Measurements from ENCODE around the gene CDH23. TPM values are rescaled to one million over a fixed set of nuclear protein-coding genes. Genes with fewer than 3 reads are reported as not detected.

The CDH23 gene
- total RNA-seq, 2 experiments from 2014 or later = 3.7 to 5.3 TPM

DNA sequence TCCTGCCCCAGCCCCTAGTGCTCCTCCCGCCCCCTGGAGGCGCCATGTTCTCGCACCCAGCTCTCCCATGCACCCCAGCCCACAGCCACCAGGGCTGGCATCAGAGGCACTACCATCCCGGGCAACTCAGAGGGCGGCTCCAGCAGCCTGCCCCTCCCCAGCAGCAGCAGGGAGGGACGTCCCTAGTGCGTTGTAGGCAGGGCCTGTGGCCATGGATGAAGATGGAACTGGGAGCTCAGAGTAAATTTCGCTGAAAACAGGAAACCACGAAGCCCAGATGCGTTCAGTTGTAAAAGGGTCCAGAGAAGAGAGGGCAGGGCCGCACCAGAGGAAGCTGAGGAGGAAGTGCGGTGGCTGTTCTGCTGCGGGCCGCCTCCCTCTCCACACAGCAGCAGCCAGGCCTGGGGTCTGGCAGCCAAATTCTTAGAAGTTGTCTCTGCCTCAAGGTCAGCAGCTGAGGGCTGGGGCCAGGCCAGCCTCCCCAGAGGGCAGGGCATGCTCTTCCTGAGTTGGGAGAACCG is 352.0 kb downstream of the CDH23 start:
- H3K36me3 Mint-ChIP-seq = peaks cover 24% of the 10 kb centered on the region
- peak; percentile 85 for DNase-seq

DNA sequence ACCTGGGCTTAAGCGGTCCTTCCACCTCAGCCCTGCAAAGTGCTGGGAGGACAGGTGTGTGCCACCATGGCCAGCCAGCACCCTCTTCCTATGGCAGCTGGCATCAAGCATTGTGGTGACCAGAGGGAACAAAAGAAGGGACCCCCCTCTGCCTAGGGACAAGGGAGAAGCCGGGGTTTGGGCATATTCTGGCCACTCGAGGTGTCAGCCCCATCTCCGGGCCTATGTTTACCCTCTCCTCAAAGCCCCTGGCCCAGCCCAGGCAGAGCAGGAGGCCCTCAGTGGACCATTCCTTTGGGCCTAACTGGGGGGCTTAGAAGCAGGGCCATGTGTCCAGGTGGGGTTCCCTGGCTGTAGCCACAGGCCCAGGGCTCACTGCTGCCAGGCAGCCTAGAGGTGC is 352.7 kb downstream of the CDH23 start:
- Mint-ChIP-seq H3K4me1 (peaks cover 93% of the 10 kb centered on the region), H3K27me3 (no peaks in the 10 kb centered on the region), H3K4me3 (peak overlapping the region; percentile 79), H3K9me3 (no peaks in the 10 kb centered on the region), H3K27ac (peak overlapping the region; percentile 97), H3K36me3 (peaks cover 30% of the 10 kb centered on the region)
- ATAC-seq (ENCODE audit: low read depth) = no peak
- POLR2A ChIA-PET = interaction anchor here (0.7 to 14.9 kb wide), 13 partner anchors 9 to 102 kb away, joined by 3 to 341 read pairs (median 5); partner anchors contain the start of genes PSAP and VSIR
- no peak for DNase-seq

More for the DNA sequence above, 352.0 kb downstream of the CDH23 start:
- H3K4me3 Mint-ChIP-seq = peak overlapping the region; percentile 79
- peak overlapping the region; percentile 97 for H3K27ac Mint-ChIP-seq
- no peaks in the 10 kb centered on the region for H3K9me3 Mint-ChIP-seq
- ATAC-seq (ENCODE audit: low read depth) = peak; percentile 83
- peaks cover 90% of the 10 kb centered on the region for H3K4me1 Mint-ChIP-seq
- POLR2A ChIA-PET = interaction anchor here (0.7 to 14.9 kb wide), 13 partner anchors 9 to 102 kb away, joined by 3 to 341 read pairs (median 5); partner anchors contain the start of genes PSAP and VSIR
- no peaks in the 10 kb centered on the region for H3K27me3 Mint-ChIP-seq

DNA sequence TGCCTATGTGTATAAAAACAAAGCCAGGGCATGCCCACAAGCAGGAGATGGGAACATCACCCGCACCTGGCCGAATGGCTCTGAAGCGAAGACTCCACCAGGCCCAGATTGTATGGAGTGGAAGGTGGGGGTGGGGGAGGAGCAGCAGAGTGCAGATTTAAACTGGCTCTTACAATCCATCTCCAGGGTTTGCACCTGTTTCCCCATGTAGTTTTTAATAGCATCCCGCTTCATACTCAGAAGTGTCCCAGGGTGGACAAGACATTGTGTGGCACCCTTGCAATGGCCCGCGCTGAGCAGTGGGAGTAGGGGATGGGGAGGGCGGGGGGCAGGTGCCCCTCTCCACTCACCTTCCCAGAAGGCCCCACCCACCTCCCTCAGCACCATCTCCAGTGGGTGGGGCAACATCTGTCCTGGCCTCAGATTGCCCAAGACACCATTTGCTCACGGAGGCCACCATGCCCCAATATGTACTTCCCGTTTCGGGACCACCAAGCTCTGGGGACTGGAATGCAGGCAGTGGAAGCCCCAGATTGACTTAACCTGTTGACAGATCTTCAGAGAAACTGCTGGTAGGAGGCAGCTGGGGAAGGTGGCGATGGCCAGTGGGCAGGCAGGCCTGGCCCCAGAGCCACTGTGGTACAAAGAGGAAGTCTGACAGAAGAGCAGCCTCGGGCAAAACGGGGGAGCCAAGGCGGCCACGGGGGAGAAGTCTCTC is 353.6 kb downstream of the CDH23 start:
- DNase-seq = peak; percentile 43
- Mint-ChIP-seq H3K4me3 (peak overlapping the region; percentile 79), H3K36me3 (peaks cover 32% of the 10 kb centered on the region), H3K27me3 (no peaks in the 10 kb centered on the region), H3K9me3 (no peaks in the 10 kb centered on the region), H3K4me1 (peaks cover 94% of the 10 kb centered on the region), H3K27ac (peak overlapping the region; percentile 97)
- POLR2A ChIA-PET = interaction anchor here (1.0 to 14.9 kb wide), 4 partner anchors 15 to 22 kb away, joined by 3 to 341 read pairs (median 63); partner anchors contain the start of gene VSIR
- ATAC-seq (ENCODE audit: low read depth) = no peak

DNA sequence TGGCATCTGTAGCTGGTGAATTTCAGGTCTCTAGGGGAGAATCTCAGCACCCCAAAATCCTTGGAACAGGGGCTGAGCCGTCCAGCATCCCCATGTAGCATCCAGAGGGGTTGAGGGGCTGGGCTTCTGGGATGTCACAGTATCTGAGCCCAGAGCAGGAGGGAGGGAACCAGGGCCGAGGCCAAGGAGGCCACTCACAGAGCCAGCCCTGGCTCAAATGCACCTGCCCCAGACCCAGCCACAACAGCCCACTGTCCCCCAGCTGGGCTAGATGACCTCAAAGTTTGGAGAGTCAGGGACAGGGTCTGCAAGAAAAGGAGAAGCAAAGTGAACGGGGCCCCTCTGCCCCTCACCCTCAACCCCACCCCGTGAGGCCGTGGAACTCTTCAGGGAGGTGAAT is 354.3 kb downstream of the CDH23 start:
- POLR2A ChIA-PET = interaction anchor here (0.9 to 14.9 kb wide), 4 partner anchors 9 to 22 kb away, joined by 3 to 341 read pairs (median 4); partner anchors contain the start of gene VSIR
- ATAC-seq (ENCODE audit: low read depth) (no peak), DNase-seq (no peak)
- Mint-ChIP-seq H3K4me1 (peaks cover 91% of the 10 kb centered on the region), H3K27me3 (no peaks in the 10 kb centered on the region), H3K27ac (peak overlapping the region; percentile 97), H3K9me3 (no peaks in the 10 kb centered on the region), H3K36me3 (peaks cover 33% of the 10 kb centered on the region), H3K4me3 (peak overlapping the region; percentile 79)

DNA sequence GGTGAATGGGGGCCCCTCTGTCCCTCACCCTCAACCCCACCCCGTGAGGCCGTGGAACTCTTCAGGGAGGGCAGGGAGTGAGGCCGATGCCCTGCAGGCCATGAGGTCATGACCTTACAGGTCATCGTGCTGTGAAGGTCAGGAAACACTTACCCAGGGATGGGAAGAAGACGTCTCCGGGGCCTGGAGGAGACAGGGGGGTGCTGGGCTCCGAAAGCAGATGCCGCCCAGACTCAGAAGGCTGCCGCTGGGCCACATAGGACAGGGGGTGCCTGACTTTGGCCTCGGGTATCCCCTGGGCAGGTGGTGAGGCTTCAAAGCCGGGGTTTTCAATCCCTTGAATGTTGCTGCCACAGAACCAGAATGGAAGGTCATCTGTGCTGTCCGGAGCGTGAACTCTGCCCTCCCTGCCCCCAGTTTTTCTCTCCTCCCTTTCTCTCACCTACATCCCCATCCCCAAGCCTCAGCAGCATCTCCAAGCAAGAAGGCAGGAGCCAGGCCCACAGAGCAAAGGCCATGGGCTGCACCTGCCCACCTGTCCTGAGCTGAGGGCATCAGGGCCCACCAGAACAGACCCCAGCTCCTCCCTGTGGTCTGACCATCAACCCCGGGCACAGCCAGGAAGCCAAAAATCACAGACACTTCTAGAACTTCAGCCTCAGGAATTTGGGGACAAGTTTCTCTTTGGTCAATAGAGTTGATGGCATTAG is 354.9 kb downstream of the CDH23 start:
- peaks cover 91% of the 10 kb centered on the region for H3K4me1 Mint-ChIP-seq
- H3K36me3 Mint-ChIP-seq = peaks cover 35% of the 10 kb centered on the region
- no peaks in the 10 kb centered on the region for H3K27me3 Mint-ChIP-seq
- peak overlapping the region; percentile 62 for H3K4me3 Mint-ChIP-seq
- H3K27ac Mint-ChIP-seq = peak overlapping the region; percentile 91
- POLR2A ChIA-PET = interaction anchor here (0.9 to 14.9 kb wide), 8 partner anchors 9 to 61 kb away, joined by 3 to 341 read pairs (median 4); partner anchors contain the start of gene VSIR
- no peaks in the 10 kb centered on the region for H3K9me3 Mint-ChIP-seq
- ATAC-seq (ENCODE audit: low read depth) = no peak
- DNase-seq = no peak

DNA sequence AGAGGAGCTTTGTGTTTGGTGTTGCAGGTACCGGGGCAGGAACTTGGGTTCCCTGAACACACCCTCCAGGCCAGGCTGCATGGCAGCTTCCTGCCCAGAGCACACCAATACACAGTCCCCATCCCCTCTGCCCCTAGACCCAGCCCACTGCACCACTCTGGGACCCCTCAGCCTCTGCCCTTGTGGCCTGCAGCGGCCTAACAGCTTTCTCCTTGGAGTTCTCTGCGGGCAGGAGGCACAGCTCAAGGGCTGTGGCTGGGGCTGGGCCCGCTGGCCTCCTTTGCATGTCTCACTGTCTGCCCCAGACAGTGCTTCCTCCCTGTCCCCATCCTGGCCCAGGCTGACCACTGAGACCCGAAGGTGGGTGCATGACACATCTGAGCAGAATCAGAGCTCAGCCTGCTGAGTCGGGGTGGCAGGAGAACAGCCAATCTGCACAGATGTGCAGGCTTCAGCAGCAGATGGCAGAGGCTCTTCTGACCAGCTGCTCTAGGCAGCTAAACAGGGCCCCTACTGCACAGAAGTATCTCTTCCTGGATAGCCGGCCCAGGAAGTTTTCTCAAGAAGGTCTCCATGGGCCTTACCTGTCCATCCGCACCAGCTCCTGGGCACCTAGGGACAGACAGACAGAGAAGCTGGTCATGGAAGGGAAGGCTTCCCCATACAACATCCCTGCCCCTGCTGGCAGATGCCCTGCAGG is 355.8 kb downstream of the CDH23 start:
- Mint-ChIP-seq H3K4me3 (peak overlapping the region; percentile 62), H3K36me3 (peaks cover 35% of the 10 kb centered on the region), H3K27ac (peak overlapping the region; percentile 91), H3K4me1 (peaks cover 91% of the 10 kb centered on the region), H3K9me3 (no peaks in the 10 kb centered on the region), H3K27me3 (no peaks in the 10 kb centered on the region)
- DNase-seq = peak; percentile 62
- ATAC-seq (ENCODE audit: low read depth) = peak; percentile 19
- POLR2A ChIA-PET = interaction anchor here (1.1 to 14.9 kb wide), 7 partner anchors 10 to 60 kb away, joined by 3 to 341 read pairs (median 4); partner anchors contain the start of gene VSIR

DNA sequence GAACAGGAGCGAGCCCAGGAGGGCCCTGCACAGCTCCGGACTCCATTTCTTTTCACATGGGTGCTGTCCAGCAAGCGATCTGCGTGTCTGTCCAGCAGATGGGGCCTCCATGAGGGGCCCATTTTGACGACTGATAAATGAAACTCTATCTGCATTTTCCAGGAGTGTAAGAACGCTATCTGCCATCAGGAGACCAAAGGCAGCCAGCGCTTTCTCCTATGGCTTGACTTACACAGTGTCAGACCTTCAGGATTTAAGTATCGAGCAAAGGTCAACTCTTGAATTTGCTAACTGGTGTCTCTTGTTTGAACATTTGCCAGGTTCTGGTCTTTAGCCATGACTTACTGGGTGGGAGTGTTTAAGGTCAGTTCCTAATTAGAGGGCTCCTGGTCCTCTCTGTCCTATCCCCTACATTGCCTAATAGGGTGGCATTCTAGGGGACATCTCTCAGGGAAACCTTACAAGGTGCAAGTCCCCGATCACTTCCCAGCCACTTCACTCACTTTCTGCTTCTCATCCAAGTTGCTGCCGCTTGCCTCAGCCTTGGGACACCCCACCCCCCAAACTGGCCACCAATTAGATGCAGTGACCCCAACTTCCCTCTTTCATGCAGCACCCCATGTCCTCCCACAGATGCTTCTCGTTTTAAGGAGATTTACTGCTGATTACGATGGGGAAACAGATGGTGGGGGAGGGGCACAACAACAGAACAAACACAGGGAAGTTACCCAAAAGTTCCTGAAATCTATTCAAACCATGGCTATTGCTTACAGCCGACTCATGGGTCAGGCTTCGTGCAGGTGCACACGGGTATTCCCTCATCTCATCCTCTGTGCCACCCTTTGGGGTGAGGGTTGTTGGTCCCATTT is 356.6 kb downstream of the CDH23 start:
- POLR2A ChIA-PET = interaction anchor here (1.1 to 14.9 kb wide), 6 partner anchors 11 to 59 kb away, joined by 3 to 341 read pairs (median 5); partner anchors contain the start of gene VSIR
- peak overlapping the region; percentile 91 for H3K27ac Mint-ChIP-seq
- no peaks in the 10 kb centered on the region for H3K27me3 Mint-ChIP-seq
- no peaks in the 10 kb centered on the region for H3K9me3 Mint-ChIP-seq
- H3K4me1 Mint-ChIP-seq = peaks cover 91% of the 10 kb centered on the region
- DNase-seq (no peak), ATAC-seq (ENCODE audit: low read depth) (no peak)
- peak overlapping the region; percentile 53 for H3K4me3 Mint-ChIP-seq
- H3K36me3 Mint-ChIP-seq = peaks cover 38% of the 10 kb centered on the region

DNA sequence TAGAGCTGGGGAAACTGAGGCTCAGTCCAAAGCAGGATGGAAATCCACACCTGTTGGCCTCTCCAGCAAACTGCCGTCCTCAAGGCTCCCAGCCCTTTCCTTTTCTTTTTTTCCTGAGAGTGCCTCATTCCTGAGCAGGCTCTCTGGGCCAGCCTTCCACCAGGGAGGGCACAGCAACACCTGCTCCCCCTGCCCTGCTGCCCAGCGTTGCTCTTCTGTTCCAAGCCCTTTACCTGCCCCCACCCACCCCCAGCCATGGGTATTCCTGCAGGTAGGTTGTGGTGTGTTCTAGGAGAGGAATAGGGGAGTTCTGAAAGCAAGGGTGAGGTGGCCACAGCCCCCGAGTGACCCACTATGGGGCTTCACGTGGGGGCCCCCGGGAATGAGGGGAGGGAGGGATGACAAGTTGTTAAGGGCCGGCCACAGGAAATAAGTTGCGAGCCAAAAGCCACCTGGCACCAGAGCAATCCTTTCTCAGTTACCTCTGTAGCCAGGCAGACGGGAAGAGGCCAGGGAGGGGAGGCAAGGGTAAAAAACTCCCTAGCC is 357.3 kb downstream of the CDH23 start:
- no peak for DNase-seq
- Mint-ChIP-seq H3K4me1 (peaks cover 87% of the 10 kb centered on the region), H3K27ac (peak overlapping the region; percentile 91), H3K4me3 (peak overlapping the region; percentile 14), H3K27me3 (no peaks in the 10 kb centered on the region), H3K9me3 (no peaks in the 10 kb centered on the region), H3K36me3 (peaks cover 41% of the 10 kb centered on the region)
- POLR2A ChIA-PET = interaction anchor here (14.9 kb wide), 1 partner anchor 15 kb away, joined by 341 read pairs; the partner anchor contains the start of gene VSIR
- no peak for ATAC-seq (ENCODE audit: low read depth)

DNA sequence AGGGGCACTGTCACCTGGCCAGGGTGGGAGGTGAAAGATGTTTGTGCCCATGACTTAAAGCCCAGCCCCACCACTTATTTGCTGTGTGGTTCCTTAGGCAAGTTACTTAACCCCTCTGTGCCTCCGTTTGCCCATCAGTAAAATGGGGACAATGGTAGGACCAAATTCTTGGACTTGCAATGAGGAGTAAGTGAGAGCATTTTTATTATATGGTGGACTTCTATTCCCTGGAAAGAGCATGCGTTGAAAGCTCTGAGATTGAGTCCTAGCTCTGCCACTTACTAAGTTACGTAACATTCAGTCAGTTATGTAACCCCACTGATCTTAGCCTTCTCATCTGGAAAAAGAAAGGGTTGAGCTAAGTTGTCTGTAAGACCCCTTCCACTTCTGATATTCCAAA is 357.8 kb downstream of the CDH23 start:
- peak overlapping the region; percentile 91 for H3K27ac Mint-ChIP-seq
- no peaks in the 10 kb centered on the region for H3K9me3 Mint-ChIP-seq
- POLR2A ChIA-PET = interaction anchor here (1.0 to 14.9 kb wide), 3 partner anchors 15 to 28 kb away, joined by 3 to 341 read pairs (median 25); partner anchors contain the start of gene VSIR
- peaks cover 84% of the 10 kb centered on the region for H3K4me1 Mint-ChIP-seq
- peaks cover 41% of the 10 kb centered on the region for H3K36me3 Mint-ChIP-seq
- no peak for DNase-seq
- H3K27me3 Mint-ChIP-seq = no peaks in the 10 kb centered on the region
- no peak overlapping the region for H3K4me3 Mint-ChIP-seq
- no peak for ATAC-seq (ENCODE audit: low read depth)

DNA sequence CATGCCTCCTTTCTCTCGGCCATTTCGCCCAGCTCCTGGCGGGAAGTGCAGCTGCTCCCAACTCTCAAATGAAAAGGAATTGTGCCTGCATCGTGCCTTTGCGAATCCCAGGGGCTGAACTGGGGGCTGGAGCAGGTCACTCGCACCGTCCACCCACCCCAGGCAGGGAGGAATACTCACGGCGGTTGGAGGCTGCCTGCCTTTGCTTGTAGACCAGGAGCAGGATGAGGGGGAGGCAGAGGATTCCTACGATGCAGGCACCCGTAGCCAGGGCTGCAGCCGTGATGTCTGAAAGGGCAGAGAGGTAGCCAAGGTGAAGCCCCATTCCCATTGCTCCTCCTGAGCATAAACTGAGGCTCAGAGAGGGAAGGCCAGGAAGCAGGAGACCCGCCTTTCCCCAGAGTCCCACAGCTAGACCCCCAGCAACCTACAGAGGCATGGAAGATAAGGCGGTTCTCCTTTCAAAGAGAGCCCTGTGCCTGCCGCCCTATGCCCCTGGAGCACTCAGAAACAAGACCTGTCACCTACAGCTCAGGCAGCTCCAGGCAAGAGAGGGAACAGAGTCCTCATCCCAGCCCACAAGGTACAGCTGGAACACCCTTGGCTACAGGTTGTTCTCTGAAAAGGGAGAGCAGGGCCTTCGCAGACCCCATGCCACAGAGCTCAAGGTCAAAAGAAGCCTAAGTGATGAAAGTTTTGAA is 358.6 kb downstream of the CDH23 start:
- Mint-ChIP-seq H3K27me3 (no peaks in the 10 kb centered on the region), H3K9me3 (no peaks in the 10 kb centered on the region), H3K27ac (peak overlapping the region; percentile 43), H3K4me1 (peaks cover 78% of the 10 kb centered on the region), H3K4me3 (no peak overlapping the region), H3K36me3 (peaks cover 41% of the 10 kb centered on the region)
- POLR2A ChIA-PET = interaction anchor here (1.0 to 14.9 kb wide), 6 partner anchors 9 to 56 kb away, joined by 3 to 341 read pairs (median 14); partner anchors contain the start of gene VSIR
- no peak for DNase-seq
- ATAC-seq (ENCODE audit: low read depth) = no peak

Measured in activated naive CD8-positive, alpha-beta T cell treated with anti-CD3 and anti-CD28 coated beads, Interleukin-2, amount 10 ng/mL, durations not matched to agents 7 days and 5 days (primary cell).